ENCODE results near the gene SMPD1.
"Not testable (repeated sequence)": the region's sequence is repeated elsewhere in the genome, so short reads cannot be mapped to it uniquely, and the experiment has no call there.

DNA sequence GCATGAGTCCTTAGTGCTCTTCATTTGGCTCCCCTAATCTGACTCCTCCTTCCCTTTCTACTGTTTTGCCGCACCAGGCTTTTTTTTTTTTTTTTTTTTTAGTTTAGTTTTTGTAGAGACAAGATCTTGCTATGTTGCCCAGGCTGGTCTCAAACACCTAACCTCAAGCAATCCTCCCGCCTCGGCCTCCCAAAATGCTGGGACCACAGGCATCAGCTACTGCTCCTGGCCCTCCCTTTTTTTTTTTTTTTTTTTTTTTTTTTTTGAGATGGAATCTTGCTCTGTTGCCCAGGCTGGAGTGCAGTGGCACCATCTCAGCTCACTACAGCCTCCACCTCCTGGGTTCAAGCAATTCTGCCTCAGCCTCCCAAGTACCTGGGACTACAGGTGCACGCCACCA lies 2.0 kb downstream of the SMPD1 start:
- TF ChIP-seq POLR2A (IDR thresholded peaks at IDR 0.05) = not testable (repeated sequence)
- TF ChIP-seq, protein P1, sequence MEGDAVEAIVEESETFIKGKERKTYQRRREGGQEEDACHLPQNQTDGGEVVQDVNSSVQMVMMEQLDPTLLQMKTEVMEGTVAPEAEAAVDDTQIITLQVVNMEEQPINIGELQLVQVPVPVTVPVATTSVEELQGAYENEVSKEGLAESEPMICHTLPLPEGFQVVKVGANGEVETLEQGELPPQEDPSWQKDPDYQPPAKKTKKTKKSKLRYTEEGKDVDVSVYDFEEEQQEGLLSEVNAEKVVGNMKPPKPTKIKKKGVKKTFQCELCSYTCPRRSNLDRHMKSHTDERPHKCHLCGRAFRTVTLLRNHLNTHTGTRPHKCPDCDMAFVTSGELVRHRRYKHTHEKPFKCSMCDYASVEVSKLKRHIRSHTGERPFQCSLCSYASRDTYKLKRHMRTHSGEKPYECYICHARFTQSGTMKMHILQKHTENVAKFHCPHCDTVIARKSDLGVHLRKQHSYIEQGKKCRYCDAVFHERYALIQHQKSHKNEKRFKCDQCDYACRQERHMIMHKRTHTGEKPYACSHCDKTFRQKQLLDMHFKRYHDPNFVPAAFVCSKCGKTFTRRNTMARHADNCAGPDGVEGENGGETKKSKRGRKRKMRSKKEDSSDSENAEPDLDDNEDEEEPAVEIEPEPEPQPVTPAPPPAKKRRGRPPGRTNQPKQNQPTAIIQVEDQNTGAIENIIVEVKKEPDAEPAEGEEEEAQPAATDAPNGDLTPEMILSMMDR (IDR thresholded peaks at IDR 0.05) = not testable (repeated sequence)

All from testis (tissue), 2 donors.